ENCODE results near the gene GTPBP3. TPM values are rescaled to one million over a fixed set of nuclear protein-coding genes. Genes with fewer than 3 reads are reported as not detected.

GTPBP3 gene
- total RNA-seq, 1 donor from 2014 or later, result 25.5 TPM

DNA sequence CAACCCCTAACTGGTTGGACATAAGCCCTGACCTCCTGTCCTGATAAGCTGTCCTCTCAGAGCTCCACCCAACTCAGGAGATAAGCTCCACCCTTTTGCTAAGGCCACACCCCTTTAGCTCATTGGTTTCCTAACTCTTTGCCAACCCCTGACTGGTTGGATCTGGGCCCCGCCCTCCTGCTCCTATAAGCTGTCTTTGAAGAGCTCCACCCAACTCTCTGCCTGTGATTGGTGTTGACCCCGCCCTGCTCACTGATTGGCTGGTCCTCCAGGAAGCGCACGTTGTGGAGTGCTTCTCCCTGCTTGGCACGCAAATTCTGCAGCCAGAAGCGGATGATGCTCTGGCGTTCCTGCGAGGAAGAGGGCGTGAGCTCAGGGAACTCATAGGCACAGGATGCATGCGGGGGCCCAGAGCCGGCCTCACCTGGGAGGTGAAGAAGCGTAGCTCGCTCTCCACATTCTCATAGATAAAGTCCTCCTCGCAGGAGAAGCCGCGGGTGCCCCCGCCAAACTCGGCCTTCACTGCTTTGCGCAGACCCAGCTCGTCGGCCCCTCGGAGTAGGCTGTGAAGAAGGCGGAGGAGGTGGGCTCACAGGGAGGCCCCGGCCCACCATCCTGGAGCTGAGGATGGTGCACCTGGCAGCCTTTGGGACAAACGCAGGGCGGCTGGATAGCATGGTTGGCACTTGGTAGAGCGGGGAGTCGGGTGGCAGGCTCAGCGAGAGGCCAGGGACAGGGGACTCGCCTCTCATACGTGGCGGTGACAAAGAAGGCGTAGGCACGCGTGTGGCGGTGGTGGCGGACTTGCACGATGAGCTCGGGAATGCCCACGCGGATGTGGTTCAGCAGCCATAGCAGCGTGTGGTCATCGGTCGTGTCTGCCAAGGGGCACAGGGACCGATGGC lies 4.4 kb upstream of the GTPBP3 start:
- no peak overlapping the region for H3K27ac ChIP-seq
- no peaks in the 10 kb centered on the region for H3K9me3 ChIP-seq
- intact Hi-C loops (cut with DNase I), result no loop called here
- peaks cover 7% of the 10 kb centered on the region for H3K27me3 ChIP-seq
- no peaks in the 10 kb centered on the region for H3K36me3 ChIP-seq
- peaks cover 53% of the 10 kb centered on the region for H3K4me1 ChIP-seq
- TF ChIP-seq POLR2A (IDR thresholded peaks at IDR 0.05) (no peak), POLR2AphosphoS5 (IDR thresholded peaks at IDR 0.05; ENCODE audit: insufficient read depth in 1 of 2, low read depth in 1 of 2) (no peak)
- TF ChIP-seq, protein P1, sequence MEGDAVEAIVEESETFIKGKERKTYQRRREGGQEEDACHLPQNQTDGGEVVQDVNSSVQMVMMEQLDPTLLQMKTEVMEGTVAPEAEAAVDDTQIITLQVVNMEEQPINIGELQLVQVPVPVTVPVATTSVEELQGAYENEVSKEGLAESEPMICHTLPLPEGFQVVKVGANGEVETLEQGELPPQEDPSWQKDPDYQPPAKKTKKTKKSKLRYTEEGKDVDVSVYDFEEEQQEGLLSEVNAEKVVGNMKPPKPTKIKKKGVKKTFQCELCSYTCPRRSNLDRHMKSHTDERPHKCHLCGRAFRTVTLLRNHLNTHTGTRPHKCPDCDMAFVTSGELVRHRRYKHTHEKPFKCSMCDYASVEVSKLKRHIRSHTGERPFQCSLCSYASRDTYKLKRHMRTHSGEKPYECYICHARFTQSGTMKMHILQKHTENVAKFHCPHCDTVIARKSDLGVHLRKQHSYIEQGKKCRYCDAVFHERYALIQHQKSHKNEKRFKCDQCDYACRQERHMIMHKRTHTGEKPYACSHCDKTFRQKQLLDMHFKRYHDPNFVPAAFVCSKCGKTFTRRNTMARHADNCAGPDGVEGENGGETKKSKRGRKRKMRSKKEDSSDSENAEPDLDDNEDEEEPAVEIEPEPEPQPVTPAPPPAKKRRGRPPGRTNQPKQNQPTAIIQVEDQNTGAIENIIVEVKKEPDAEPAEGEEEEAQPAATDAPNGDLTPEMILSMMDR (IDR thresholded peaks at IDR 0.05), result no peak
- H3K4me3 ChIP-seq, result no peak overlapping the region
- no peak for DNase-seq (ENCODE audit: extremely low spot score in 2 of 2)

DNA sequence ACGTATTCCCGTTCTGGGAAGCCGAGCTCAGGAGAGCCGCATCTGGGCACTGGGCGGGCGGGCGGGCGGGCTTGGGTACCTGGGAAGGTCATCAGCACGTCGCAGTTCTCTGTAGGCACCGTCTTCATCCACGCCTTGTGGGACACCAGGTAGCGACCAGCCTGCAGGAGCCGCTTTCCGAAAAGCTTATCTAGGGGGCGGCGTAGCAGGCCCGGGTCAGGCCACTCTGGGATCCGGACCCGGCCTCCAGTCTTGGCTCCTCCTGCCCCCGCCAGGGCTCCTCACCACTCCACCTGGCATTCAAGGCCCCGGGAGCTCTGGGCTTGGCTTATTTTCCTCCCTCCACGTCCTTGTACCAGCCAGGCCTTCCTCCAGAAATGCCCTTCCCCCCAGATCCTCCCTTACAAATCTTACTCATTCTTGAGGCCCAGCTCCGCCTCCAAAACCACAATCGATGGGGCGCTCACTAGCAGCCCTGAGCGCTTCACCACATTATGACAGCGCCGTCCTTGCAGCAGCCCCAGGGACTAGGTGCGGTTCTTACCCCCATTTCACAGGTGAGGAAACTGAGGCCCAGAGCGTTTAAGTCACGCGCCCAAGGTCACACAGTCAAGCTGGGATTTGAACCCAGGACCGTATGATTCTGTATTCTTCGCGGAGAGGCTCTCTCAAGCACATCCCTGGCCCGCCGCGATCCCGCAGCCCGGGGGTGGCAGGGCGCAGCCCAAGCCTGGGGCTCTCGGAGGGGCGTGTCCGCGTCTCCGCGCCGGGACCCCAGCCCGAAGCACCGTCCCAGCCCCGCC lies 3.5 kb upstream of the GTPBP3 start:
- Histone ChIP-seq H3K4me1 (peaks cover 54% of the 10 kb centered on the region), H3K27me3 (peaks cover 4% of the 10 kb centered on the region), H3K4me3 (peak overlapping the region; percentile 60 to 66), H3K27ac (peak overlapping the region; percentile 60), H3K9me3 (no peaks in the 10 kb centered on the region), H3K36me3 (no peaks in the 10 kb centered on the region)
- no peak for DNase-seq (ENCODE audit: extremely low spot score in 2 of 2)
- no peak for TF ChIP-seq POLR2AphosphoS5 (IDR thresholded peaks at IDR 0.05; ENCODE audit: insufficient read depth in 1 of 2, low read depth in 1 of 2)
- TF ChIP-seq POLR2A (IDR thresholded peaks at IDR 0.05), result no peak
- TF ChIP-seq, protein P1 (IDR thresholded peaks at IDR 0.05), result no peak
- intact Hi-C loops (cut with DNase I), result no loop called here

DNA sequence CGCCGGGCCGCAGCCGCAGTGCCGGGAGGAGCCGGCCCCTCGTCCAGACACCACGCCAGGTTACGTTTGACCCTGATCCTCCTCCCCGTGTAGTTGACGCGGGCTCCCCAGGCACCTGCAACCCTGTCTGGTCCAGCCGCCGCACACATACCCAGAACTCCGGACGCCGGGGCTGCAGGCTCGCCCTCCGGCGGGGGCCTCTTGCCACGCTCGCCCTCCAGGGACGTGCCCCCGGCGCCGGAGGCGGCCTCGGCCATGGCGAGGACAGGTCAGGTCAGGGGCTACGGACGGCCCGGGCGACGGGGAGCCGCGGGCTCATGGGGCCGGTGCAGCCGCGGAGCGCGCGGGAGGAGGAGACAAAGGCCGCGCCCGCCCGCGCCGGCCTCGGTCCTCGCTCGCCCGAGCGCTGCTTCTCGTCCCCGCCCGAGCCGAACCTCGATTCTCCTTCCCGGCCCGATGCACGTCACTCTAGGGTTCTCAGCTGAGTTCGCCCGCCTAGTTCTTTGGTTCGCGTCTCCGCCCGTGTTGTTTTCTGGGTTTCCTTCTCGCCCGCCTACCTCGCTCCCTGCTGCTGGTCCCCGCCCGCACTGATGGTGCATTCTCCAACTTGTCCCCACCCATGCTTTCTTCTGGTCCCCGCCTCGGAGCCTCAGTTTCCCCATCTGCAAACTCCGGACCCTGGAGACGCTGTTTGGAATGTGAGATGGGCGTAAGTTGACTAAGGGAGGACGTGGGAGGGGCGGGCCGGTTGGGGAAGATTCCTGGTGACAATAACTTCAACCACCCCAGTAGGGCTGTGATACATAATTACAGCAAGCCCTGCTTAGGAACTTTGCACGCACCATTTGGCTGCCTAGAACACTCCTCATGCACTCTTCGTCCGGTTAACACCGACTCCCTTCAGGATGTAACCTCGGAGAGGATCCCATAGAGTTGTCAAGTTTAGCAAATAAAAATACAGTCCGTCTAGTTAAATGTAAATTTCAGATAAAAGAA lies 2.6 kb upstream of the GTPBP3 start, which contains the start of gene ANO8:
Gene ANO8 (minus strand): TSS at position 442 of the 996 bp plus-strand sequence. CDS start 185 bp downstream, at position 257.
- H3K4me1 ChIP-seq, result peaks cover 47% of the 10 kb centered on the region
- TF ChIP-seq POLR2AphosphoS5 (IDR thresholded peaks at IDR 0.05; ENCODE audit: insufficient read depth in 1 of 2, low read depth in 1 of 2) (peak; percentile 40 to 49), POLR2A (IDR thresholded peaks at IDR 0.05) (no peak)
- TF ChIP-seq, protein P1 (IDR thresholded peaks at IDR 0.05), result no peak
- intact Hi-C loops (cut with DNase I), result no loop called here

DNA sequence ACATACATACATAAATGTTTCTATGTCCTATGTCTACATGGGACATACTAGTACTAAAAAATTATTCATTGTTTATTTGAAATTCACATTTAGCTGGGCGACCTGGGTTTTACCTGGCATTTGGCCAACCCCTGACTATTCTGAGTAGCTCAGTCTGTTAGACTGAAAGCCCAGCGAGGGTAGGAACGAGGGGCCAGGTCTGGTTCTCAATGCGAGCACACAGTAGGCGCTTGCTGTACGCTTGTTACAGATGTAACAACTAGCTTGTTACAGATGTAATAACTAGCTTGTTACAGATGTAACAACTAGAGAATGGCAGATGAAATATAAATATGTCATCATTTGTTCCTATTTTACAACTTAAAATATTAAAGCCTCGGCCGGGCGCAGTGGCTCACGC lies 1.8 kb upstream of the GTPBP3 start:
- peaks cover 51% of the 10 kb centered on the region for H3K4me1 ChIP-seq
- intact Hi-C loops (cut with DNase I), result no loop called here
- no peaks in the 10 kb centered on the region for H3K36me3 ChIP-seq
- H3K9me3 ChIP-seq, result no peaks in the 10 kb centered on the region
- no peak overlapping the region for H3K4me3 ChIP-seq
- no peak for DNase-seq (ENCODE audit: extremely low spot score in 2 of 2)
- H3K27ac ChIP-seq, result no peak overlapping the region
- TF ChIP-seq POLR2AphosphoS5 (IDR thresholded peaks at IDR 0.05; ENCODE audit: insufficient read depth in 1 of 2, low read depth in 1 of 2), result no peak
- TF ChIP-seq, protein P1 (IDR thresholded peaks at IDR 0.05), result no peak
- no peak for TF ChIP-seq POLR2A (IDR thresholded peaks at IDR 0.05)
- no peaks in the 10 kb centered on the region for H3K27me3 ChIP-seq

More for the DNA sequence above, 2.6 kb upstream of the GTPBP3 start, which contains the start of gene ANO8:
- DNase-seq (ENCODE audit: extremely low spot score in 2 of 2), result no peak
- no peaks in the 10 kb centered on the region for H3K9me3 ChIP-seq
- no peaks in the 10 kb centered on the region for H3K36me3 ChIP-seq
- H3K27ac ChIP-seq, result peak within 1 kb of the TSS; percentile 60
- H3K4me3 ChIP-seq, result peak within 1 kb of the TSS; percentile 60 to 66
- H3K27me3 ChIP-seq, result no peaks in the 10 kb centered on the region
